HCT116 (cell line): ENCODE measurements around the gene SLC4A9. TPM values are rescaled to one million over a fixed set of nuclear protein-coding genes. Genes with fewer than 3 reads are reported as not detected.

Experiments used
- ATAC-seq: fragments of 200-7000 bp; cut with Tn5 transposase; 2 replicates; pipeline ENCODE4 v1.9.1; 2020; ENCODE audit warnings: mild to moderate bottlenecking, moderate library complexity
- BruUV-seq: library from RNA; stranded (reverse); fragments of 400-500 nt; replicated peaks from 2 replicates; lab custom pipeline; 2021; lab: Mats Ljungman, UMichigan
- CTCF ChIA-PET: fragments of 300-600 bp; sonication (Branson Sonifier 250); formaldehyde crosslinking; loops from one replicate; lab custom pipeline; 2021; ENCODE audit warnings: antibody characterized with exemption; lab: Charles Lee
- POLR2A ChIA-PET: fragments of 300-600, 350-600 bp; sonication (Branson Sonifier 250); formaldehyde crosslinking; loops from one replicate; lab custom pipeline; 2021; ENCODE audit warnings: antibody characterized with exemption; lab: Charles Lee
- RAD21 ChIA-PET, 2 experiments: fragments of 300-600 bp; sonication (Branson Sonifier 250); formaldehyde crosslinking; loops; one replicate each; lab custom pipeline; 2023; ENCODE audit warnings: low total read pairs in 2 of 2; ENCODE audit not compliant: uncharacterized antibody in 2 of 2, unreplicated experiment in 2 of 2, low non-redundant PET in 1 of 2; lab: Charles Lee
- DNase-seq: peaks from one replicate; pipeline ENCODE4 v3.0.0-alpha.2; 2010; ENCODE audit warnings: low read depth, low spot score
- H2AFZ ChIP-seq: fragments of 200-600 bp; shearing (Covaris generic), sonication (generic); 2 replicates; pipeline ENCODE4 v1.6.1; 2017; ENCODE audit warnings: low read depth, mixed run types, mixed read lengths, antibody characterized with exemption, low read length; ENCODE audit not compliant: poor library complexity, severe bottlenecking
- H3K27ac ChIP-seq: 2 replicates; pipeline ENCODE4 v1.5.1; 2012; ENCODE audit warnings: low read depth, low read length
- H3K27me3 ChIP-seq: fragments of 200-600 bp; sonication (generic); 2 replicates; pipeline ENCODE4 v1.6.1; 2016; ENCODE audit warnings: mixed run types, low read length, mixed read lengths; ENCODE audit not compliant: insufficient read depth
- H3K36me3 ChIP-seq, 2 experiments: fragments of 200-500 bp in 1 of 2; fragments of 200-600 bp in 1 of 2; sonication (Bioruptor generic) in 1 of 2; sonication (generic) in 1 of 2; 2 replicates each; pipeline versions ENCODE4 v1.5.1 to v1.6.1; 2014 to 2016; ENCODE audit warnings: low read length in 2 of 2, inconsistent platforms in 1 of 2, mixed read lengths in 1 of 2, mixed run types in 1 of 2; ENCODE audit not compliant: insufficient read depth in 2 of 2, control insufficient read depth in 1 of 2
- H3K4me1 ChIP-seq, 2 experiments: fragments of 200-600 bp in 1 of 2; sonication (generic) in 1 of 2; 2 replicates each; pipeline versions ENCODE4 v1.5.1 to v1.6.1; 2012 to 2017; ENCODE audit warnings: low read length in 2 of 2, inconsistent platforms in 1 of 2, mild to moderate bottlenecking in 1 of 2, mixed read lengths in 1 of 2, mixed run types in 1 of 2, moderate library complexity in 1 of 2; ENCODE audit not compliant: insufficient read depth in 2 of 2, control insufficient read depth in 1 of 2
- H3K4me2 ChIP-seq: fragments of 200-600 bp; sonication (generic); 2 replicates; pipeline ENCODE4 v1.6.1; 2017; ENCODE audit warnings: mixed run types, low read length, mixed read lengths
- H3K4me3 ChIP-seq, 2 experiments: fragments of 200-600 bp in 1 of 2; sonication (generic) in 1 of 2; replicated peaks in 1 of 2; 2 replicates each; pipeline ENCODE4 v1.5.1; 2011 to 2016; ENCODE audit warnings: low read length in 2 of 2, control low read depth in 1 of 2, low read depth in 1 of 2, mild to moderate bottlenecking in 1 of 2, mixed read lengths in 1 of 2, mixed run types in 1 of 2
- H3K79me2 ChIP-seq: fragments of 200-600 bp; sonication (generic); 2 replicates; pipeline ENCODE4 v1.6.1; 2017; ENCODE audit warnings: mild to moderate bottlenecking, mixed run types, low read length, moderate library complexity, mixed read lengths; ENCODE audit not compliant: insufficient read depth
- H3K9ac ChIP-seq: fragments of 200-600 bp; sonication (generic); 2 replicates; pipeline ENCODE4 v1.6.1; 2016; ENCODE audit warnings: low read length, mixed read lengths
- H3K9me2 ChIP-seq: fragments of 200-600 bp; sonication (generic), shearing (Covaris generic); 2 replicates; pipeline ENCODE4 v1.6.1; 2017; ENCODE audit warnings: mixed run types, mild to moderate bottlenecking, moderate library complexity; ENCODE audit not compliant: insufficient read depth
- H3K9me3 ChIP-seq, 2 experiments: fragments of 200-500 bp in 1 of 2; fragments of 200-600 bp in 1 of 2; sonication (Bioruptor generic) in 1 of 2; sonication (generic) in 1 of 2; 2 replicates each; pipeline ENCODE4 v1.6.1; 2014 to 2017; ENCODE audit warnings: low read length in 2 of 2, mixed read lengths in 2 of 2, inconsistent platforms in 1 of 2, low read depth in 1 of 2, mild to moderate bottlenecking in 1 of 2, mixed run types in 1 of 2, moderate library complexity in 1 of 2; ENCODE audit not compliant: control insufficient read depth in 1 of 2, insufficient read depth in 1 of 2
- H4K20me1 ChIP-seq: fragments of 200-600 bp; sonication (generic), shearing (Covaris generic); 2 replicates; pipeline ENCODE4 v1.6.1; 2017; ENCODE audit warnings: mixed run types, mild to moderate bottlenecking, moderate library complexity; ENCODE audit not compliant: insufficient read depth
- ATF3 ChIP-seq: IDR thresholded peaks from 2 replicates; pipeline ENCODE4 v1.6.1; 2012
- CBX3 ChIP-seq: IDR thresholded peaks from 2 replicates; pipeline ENCODE4 v1.6.1; 2012; ENCODE audit warnings: low read depth
- CEBPB ChIP-seq: IDR thresholded peaks from 2 replicates; pipeline ENCODE4 v1.6.1; 2012; ENCODE audit warnings: low read depth
- CTCF ChIP-seq, 3 experiments: fragments of 200-600 bp in 1 of 3; sonication (generic) in 1 of 3; IDR thresholded peaks in 2 of 3; conservative IDR thresholded peaks in 1 of 3; 2 replicates each; pipeline ENCODE4 v1.5.1; 2012 to 2017; ENCODE audit warnings: low read depth in 2 of 3, low read length in 2 of 3, antibody characterized with exemption in 1 of 3, borderline replicate concordance in 1 of 3, control low read depth in 1 of 3, mild to moderate bottlenecking in 1 of 3, mixed read lengths in 1 of 3, mixed run types in 1 of 3, moderate library complexity in 1 of 3; ENCODE audit not compliant: insufficient read depth in 1 of 3
- EZH2phosphoT487 ChIP-seq: fragments of 200-600 bp; IDR thresholded peaks from 2 replicates; pipeline ENCODE4 v1.6.1; 2018; ENCODE audit warnings: antibody characterized with exemption, borderline replicate concordance
- POLR2A ChIP-seq: IDR thresholded peaks from 2 replicates; pipeline ENCODE4 v1.7.0; 2011; ENCODE audit warnings: borderline replicate concordance; ENCODE audit not compliant: insufficient read depth, insufficient read length; ENCODE audit errors: extremely low read depth
- RAD21 ChIP-seq: IDR thresholded peaks from 2 replicates; pipeline ENCODE4 v1.6.1; 2012; ENCODE audit warnings: low read depth, mild to moderate bottlenecking
- YY1 ChIP-seq: IDR thresholded peaks from 2 replicates; pipeline ENCODE4 v1.6.1; 2011; ENCODE audit warnings: low read length, low read depth, moderate library complexity, mild to moderate bottlenecking; ENCODE audit not compliant: insufficient replicate concordance; ENCODE audit errors: extremely low read depth
- ZBTB33 ChIP-seq: IDR thresholded peaks from 2 replicates; pipeline ENCODE4 v1.6.1; 2011; ENCODE audit warnings: mild to moderate bottlenecking, low read length, moderate library complexity; ENCODE audit not compliant: insufficient replicate concordance; ENCODE audit errors: extremely low read depth
- ZFX ChIP-seq: fragments of 450-650 bp; IDR thresholded peaks from 2 replicates; pipeline ENCODE4 v1.6.1; 2017
- intact Hi-C: fragments of 100-400 bp; cut with micrococcal nuclease; formaldehyde crosslinking; loops from 2 replicates; pipeline ENCODE4 v1.10.0; 2022
- total RNA-seq: library from RNA; stranded (reverse); gene quantifications from one replicate; pipeline ENCODE4 v1.2.1, GENCODE V29; 2021; ENCODE audit not compliant: unreplicated experiment

The SLC4A9 gene
- total RNA-seq, 1 experiment from 2014 or later, result 0.49 TPM

GRCh38 chr5:140328036-140328764 is 31.8 kb upstream of the SLC4A9 start:
- CTCF ChIA-PET, result interaction anchor here (1.2 to 1.5 kb wide), 2 partner anchors 18 to 84 kb away, joined by 4 to 5 read pairs; partner anchors contain the start of gene HBEGF
- Histone ChIP-seq H3K9me2 (no peaks in the 10 kb centered on the region), H3K4me1 (peaks cover 9 to 17% of the 10 kb centered on the region in 2 experiments), H3K9ac (no peak overlapping the region), H3K79me2 (no peaks in the 10 kb centered on the region), H4K20me1 (no peaks in the 10 kb centered on the region), H3K9me3 (no peaks in the 10 kb centered on the region), H3K36me3 (peaks cover 0 to 6% of the 10 kb centered on the region in 2 experiments; a peak in 1 of 4 replicates), H3K4me3 (no peak overlapping the region), H3K27ac (no peak overlapping the region), H3K27me3 (no peaks in the 10 kb centered on the region), H2AFZ (no peak overlapping the region), H3K4me2 (no peak overlapping the region)
- BruUV-seq, result no TSS peak
- TF ChIP-seq ATF3 (no peak), CBX3 (no peak), EZH2phosphoT487 (no peak), RAD21 (no peak), ZBTB33 (no peak), CEBPB (no peak), YY1 (no peak), POLR2A (no peak), CTCF (IDR thresholded peaks at IDR 0.05 in 2 of 3, conservative IDR thresholded peaks at IDR 0.05 in 1 of 3; ENCODE audit: borderline replicate concordance in 1 of 3, insufficient read depth in 1 of 3, low read depth in 2 of 3, low read length in 2 of 3) (no peak), ZFX (no peak)
- ATAC-seq, result no peak
- RAD21 ChIA-PET, result no interaction called here
- DNase-seq, result no peak
- intact Hi-C loops, result no loop called here
- POLR2A ChIA-PET, result interaction anchor here (4.6 kb wide), 1 partner anchor 18 kb away, joined by 20 read pairs; the partner anchor contains the start of gene HBEGF
